Measurements from ENCODE around the gene XYLT1.

XYLT1 gene

GRCh38 chr16:17359788-17360390, 110.9 kb downstream of the XYLT1 start:
- H3K4me1 ChIP-seq (ENCODE audit: low read depth, poor library complexity, severe bottlenecking): no peaks in the 10 kb centered on the region

GRCh38 chr16:17358846-17359245, 111.9 kb downstream of the XYLT1 start:
- Histone ChIP-seq H3K27me3 (ENCODE audit: insufficient read depth, low read depth) (no peaks in the 10 kb centered on the region), H3K4me2 (no peak overlapping the region), H3K27ac (no peak overlapping the region), H3K36me3 (ENCODE audit: insufficient read depth) (no peaks in the 10 kb centered on the region), H3K79me2 (ENCODE audit: insufficient read depth, low read depth) (no peaks in the 10 kb centered on the region; the same call in 1 of the 2 replicates), H2AFZ (ENCODE audit: low read depth) (no peak overlapping the region), H3K4me3 (IDR thresholded peaks at IDR 0.05; ENCODE audit: insufficient read depth, low read depth, low read length) (no peak overlapping the region), H3K9ac (no peak overlapping the region), H3K4me1 (ENCODE audit: low read depth, poor library complexity, severe bottlenecking) (no peaks in the 10 kb centered on the region), H4K20me1 (ENCODE audit: insufficient read depth) (no peaks in the 10 kb centered on the region)
- TF ChIP-seq CTCF (conservative IDR thresholded peaks at IDR 0.05; ENCODE audit: low read depth, low read length): no peak

More at GRCh38 chr16:17359788-17360390, 110.9 kb downstream of the XYLT1 start:
- Histone ChIP-seq H4K20me1 (ENCODE audit: insufficient read depth) (no peaks in the 10 kb centered on the region), H3K4me2 (no peak overlapping the region), H3K9ac (no peak overlapping the region), H3K79me2 (ENCODE audit: insufficient read depth, low read depth) (no peaks in the 10 kb centered on the region; the same call in 1 of the 2 replicates), H3K27me3 (ENCODE audit: insufficient read depth, low read depth) (no peaks in the 10 kb centered on the region), H2AFZ (ENCODE audit: low read depth) (no peak overlapping the region), H3K4me3 (IDR thresholded peaks at IDR 0.05; ENCODE audit: insufficient read depth, low read depth, low read length) (no peak overlapping the region), H3K36me3 (ENCODE audit: insufficient read depth) (no peaks in the 10 kb centered on the region), H3K27ac (no peak overlapping the region)
- TF ChIP-seq CTCF (conservative IDR thresholded peaks at IDR 0.05; ENCODE audit: low read depth, low read length): no peak

GRCh38 chr16:17358355-17358754, 112.4 kb downstream of the XYLT1 start:
- H3K79me2 ChIP-seq (ENCODE audit: insufficient read depth, low read depth): no peaks in the 10 kb centered on the region; the same call in 1 of the 2 replicates
- no peak overlapping the region for H3K4me3 ChIP-seq (IDR thresholded peaks at IDR 0.05; ENCODE audit: insufficient read depth, low read depth, low read length)
- H2AFZ ChIP-seq (ENCODE audit: low read depth): no peak overlapping the region
- H4K20me1 ChIP-seq (ENCODE audit: insufficient read depth): no peaks in the 10 kb centered on the region
- H3K27me3 ChIP-seq (ENCODE audit: insufficient read depth, low read depth): no peaks in the 10 kb centered on the region
- no peak overlapping the region for H3K9ac ChIP-seq
- H3K36me3 ChIP-seq (ENCODE audit: insufficient read depth): no peaks in the 10 kb centered on the region
- no peaks in the 10 kb centered on the region for H3K4me1 ChIP-seq (ENCODE audit: low read depth, poor library complexity, severe bottlenecking)
- H3K27ac ChIP-seq: no peak overlapping the region
- no peak overlapping the region for H3K4me2 ChIP-seq
- TF ChIP-seq CTCF (conservative IDR thresholded peaks at IDR 0.05; ENCODE audit: low read depth, low read length): no peak

- no peak overlapping the region for H3K4me2 ChIP-seq
- H3K9ac ChIP-seq: no peak overlapping the region
- no peaks in the 10 kb centered on the region for H3K27me3 ChIP-seq (ENCODE audit: insufficient read depth, low read depth)
- no peaks in the 10 kb centered on the region; the same call in 1 of the 2 replicates for H3K79me2 ChIP-seq (ENCODE audit: insufficient read depth, low read depth)
- no peak for TF ChIP-seq CTCF (conservative IDR thresholded peaks at IDR 0.05; ENCODE audit: low read depth, low read length)
- H4K20me1 ChIP-seq (ENCODE audit: insufficient read depth): no peaks in the 10 kb centered on the region
- no peak overlapping the region for H3K27ac ChIP-seq
- no peak overlapping the region for H3K4me3 ChIP-seq (IDR thresholded peaks at IDR 0.05; ENCODE audit: insufficient read depth, low read depth, low read length)
- H3K4me1 ChIP-seq (ENCODE audit: low read depth, poor library complexity, severe bottlenecking): no peaks in the 10 kb centered on the region
- no peaks in the 10 kb centered on the region for H3K36me3 ChIP-seq (ENCODE audit: insufficient read depth)
- no peak overlapping the region for H2AFZ ChIP-seq (ENCODE audit: low read depth)
These were observed 113.3 kb downstream of the XYLT1 start for GRCh38 chr16:17357307-17358062.
